GM12872 (cell line): Measurements from ENCODE around the gene KCND1.

Experiments
- TF ChIP-seq, protein P1 (sequence below): IDR thresholded peaks from 3 replicates; pipeline ENCODE4 v1.5.1; 2011; ENCODE audit warnings: low read depth, mild to moderate bottlenecking, low read length, moderate library complexity; ENCODE audit not compliant: insufficient read depth

KCND1 gene

DNA sequence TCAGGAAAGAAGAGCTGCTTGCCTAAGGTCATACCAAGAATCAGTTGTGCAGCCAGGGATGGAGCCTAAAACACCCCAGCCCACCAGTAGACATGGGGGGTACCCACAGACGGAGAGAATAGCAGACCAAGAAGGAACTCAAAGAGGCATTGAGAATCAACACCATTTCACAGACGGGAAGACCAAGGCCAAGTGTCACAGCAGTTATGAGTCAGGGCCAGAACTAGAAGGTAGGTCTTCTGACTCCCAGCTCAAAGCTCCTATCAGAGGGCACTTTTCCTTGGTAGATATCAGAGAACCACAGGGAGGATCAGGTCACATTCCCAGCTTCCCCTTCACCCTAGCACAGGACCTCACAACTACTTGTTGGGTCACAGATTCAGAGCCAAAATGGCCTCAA is 28.7 kb downstream of the KCND1 start:
- TF ChIP-seq, protein P1, sequence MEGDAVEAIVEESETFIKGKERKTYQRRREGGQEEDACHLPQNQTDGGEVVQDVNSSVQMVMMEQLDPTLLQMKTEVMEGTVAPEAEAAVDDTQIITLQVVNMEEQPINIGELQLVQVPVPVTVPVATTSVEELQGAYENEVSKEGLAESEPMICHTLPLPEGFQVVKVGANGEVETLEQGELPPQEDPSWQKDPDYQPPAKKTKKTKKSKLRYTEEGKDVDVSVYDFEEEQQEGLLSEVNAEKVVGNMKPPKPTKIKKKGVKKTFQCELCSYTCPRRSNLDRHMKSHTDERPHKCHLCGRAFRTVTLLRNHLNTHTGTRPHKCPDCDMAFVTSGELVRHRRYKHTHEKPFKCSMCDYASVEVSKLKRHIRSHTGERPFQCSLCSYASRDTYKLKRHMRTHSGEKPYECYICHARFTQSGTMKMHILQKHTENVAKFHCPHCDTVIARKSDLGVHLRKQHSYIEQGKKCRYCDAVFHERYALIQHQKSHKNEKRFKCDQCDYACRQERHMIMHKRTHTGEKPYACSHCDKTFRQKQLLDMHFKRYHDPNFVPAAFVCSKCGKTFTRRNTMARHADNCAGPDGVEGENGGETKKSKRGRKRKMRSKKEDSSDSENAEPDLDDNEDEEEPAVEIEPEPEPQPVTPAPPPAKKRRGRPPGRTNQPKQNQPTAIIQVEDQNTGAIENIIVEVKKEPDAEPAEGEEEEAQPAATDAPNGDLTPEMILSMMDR = no peak

DNA sequence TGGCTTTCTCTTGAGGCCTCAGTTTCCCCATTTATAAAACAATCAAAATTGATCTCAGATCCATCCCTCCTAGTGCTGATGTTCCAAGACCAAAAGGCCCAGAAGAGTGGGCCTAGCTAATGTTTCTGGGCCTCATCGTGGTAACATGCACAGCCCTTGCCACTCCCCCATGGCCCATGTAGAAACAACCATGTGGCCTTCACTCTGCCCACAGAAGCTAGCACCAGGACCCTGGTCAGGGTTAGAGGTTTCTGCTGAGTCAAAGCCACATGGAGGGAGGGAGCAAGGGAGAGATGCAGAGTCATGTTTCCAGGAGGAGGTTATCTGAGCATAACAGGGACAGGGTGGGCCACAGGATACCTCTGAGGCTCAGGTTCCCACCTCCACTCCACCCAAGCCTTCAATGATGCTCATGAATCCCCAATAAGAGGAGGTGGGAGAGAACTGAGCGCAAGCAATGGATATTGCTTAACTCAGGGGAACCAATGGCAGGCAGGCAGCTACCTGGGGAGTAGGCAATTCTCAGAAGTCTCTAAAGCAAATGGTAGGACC is 31.2 kb downstream of the KCND1 start:
- TF ChIP-seq, protein P1 = no peak

DNA sequence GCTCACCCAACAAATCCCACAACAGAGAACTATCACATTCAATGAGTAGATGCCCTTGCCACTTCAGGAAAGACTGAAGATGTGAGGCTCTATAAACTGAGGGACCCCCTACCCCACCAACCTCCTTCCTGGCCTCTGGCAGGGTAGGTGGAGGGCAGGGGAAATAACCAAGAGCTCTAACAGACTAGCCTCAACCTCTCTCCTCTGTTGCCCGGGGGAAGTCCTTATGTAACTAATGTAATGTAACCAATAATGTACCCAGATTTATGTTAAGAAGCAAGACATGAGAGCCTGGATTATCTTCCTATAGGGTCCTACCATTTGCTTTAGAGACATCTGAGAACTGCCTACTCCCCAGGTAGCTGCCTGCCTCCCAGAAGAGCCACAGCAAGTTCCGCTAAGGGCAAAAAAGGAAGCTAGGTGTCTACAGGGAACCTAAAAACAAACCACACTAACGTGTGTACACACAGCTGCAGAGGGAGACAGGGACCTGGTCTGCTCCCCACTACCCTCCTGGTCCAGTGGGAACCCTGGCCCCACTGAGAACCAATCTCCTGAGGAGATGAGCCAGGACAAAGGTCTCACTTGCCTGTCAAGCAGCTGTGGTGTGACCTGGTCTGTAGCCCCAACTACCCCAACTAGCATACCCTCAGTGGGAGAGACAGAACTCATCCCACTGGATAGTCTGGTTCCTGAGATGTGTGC is 32.0 kb downstream of the KCND1 start:
- TF ChIP-seq, protein P1 = no peak

DNA sequence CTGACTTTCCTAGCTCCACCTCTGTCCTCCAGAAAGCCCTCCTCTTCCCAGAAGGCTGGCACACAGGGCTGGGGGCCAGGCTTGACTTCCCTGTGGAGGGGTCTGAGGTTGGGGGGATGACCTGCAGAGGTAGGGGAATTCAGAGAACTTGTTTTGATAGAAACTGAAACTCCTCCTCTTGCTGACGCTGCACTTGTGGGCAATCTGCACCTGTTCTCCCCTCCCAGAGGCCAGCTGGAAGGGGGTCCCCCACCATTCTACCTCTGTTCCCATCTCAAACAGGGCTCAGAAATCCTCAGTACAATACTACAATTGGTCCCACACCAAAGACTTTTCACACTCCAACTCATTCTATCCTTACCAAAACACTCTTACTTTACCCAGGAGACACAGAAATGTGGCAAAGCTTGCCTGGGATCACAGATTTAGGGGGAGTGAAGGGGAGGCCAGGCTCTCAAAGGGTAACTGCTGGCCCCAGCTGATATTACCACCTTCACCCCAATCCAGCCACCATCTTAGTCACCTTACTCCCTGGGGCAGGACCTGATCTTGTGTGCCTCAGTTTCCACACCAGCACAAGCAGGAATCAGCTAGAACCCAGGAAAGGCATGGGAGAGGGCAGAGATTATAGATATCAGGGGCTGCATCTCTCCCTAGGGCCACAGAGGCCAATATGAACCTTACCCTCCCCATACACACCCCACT is 32.8 kb downstream of the KCND1 start:
- TF ChIP-seq, protein P1 = no peak

DNA sequence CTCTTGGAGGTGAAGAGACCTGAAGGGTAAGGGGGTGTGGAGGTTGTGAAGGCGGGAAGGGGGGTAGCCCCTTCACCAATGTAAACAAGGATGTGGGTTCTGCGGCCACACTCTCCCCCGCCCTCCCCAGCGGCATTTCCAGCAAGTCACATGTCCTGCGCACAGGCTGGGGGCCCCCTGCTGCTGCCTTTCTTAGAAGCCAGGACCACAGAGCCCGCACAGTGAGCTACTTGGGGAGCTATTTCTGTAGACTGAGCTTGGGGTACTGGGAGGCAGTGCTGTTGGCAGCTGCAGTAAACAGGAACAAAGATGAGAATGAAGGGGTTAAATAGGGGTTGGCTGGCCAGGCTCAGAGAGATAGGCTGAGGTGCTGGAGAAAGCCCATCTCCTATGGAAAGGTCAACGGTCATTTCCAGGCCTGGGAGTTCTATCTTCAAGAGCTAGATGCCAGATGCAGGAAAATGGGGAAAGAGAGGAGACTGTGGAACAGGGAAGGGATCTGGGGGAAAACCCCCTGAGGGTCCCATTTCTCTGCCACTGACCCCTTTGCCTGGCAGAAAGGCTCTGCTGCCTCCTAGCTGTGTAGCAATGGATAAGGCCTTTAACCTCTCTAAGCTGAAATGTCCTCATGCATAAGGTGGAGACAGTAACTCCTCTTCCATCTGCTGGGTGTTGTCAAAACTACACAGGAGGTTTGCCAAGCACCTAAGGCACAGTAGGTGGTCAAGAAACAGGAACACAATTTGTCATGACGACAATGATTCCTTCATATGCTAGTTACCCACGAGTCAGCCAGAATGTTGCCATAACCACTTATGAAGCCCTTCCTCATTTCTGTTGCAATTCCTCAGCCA is 34.4 kb downstream of the KCND1 start:
- TF ChIP-seq, protein P1 = peak; percentile 54

DNA sequence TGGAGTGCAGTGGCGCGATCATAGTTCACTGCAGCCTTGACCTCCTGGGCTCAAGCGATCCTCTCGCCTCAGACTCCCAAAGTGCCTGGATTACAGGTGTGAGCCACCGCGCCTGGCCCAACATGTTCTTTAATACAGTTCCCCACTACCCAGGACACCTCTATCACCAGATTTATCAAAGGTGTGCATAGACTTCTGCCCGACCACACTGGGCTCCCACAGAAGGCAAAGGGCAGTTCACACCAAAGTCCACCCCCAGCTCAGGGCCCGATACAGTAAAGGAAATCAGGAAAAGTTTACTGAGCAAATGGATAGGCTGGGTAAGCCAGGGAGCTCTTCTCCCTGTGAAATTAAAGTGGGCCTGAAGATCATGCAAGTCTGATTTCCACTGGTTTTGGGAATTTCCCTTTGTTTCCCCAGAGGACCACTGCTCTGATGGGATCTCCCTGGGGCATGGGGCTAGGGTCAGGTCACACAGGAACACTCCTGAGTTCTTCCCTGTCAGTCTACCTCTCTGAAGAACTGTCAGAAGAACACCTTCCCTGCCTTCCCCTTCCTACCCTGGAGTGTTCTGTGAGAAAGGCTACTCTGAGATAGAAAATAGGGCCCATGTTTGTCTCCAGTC is 35.1 kb downstream of the KCND1 start:
- TF ChIP-seq, protein P1 = no peak
